Kidney (tissue), 14 donors: ENCODE data around the gene TCEAL1. TPM values are rescaled to one million over a fixed set of nuclear protein-coding genes. Genes with fewer than 3 reads are reported as not detected.

ENCODE experiments used
- DNase-seq, 5 donors: peaks; one replicate each; pipeline ENCODE4 v3.0.0-alpha.2; 2013 to 2020
- FAIRE-seq: peaks from 2 replicates; lab custom pipeline; 2012; peaks lifted over from hg19 to GRCh38; lab: Jason Lieb, UNC
- H3K27ac ChIP-seq, 2 donors: one replicate each; pipeline ENCODE4 v1.7.0; 2013; ENCODE audit warnings: low read depth in 2 of 2, low read length in 2 of 2, inconsistent platforms in 1 of 2
- H3K27me3 ChIP-seq: one replicate; pipeline ENCODE4 v1.7.1; 2013; ENCODE audit warnings: low read length, inconsistent platforms; ENCODE audit not compliant: control insufficient read depth, insufficient read depth
- H3K36me3 ChIP-seq, 3 donors: one replicate each; pipeline versions ENCODE4 v1.7.0 to v1.7.1; 2013; ENCODE audit warnings: low read length in 3 of 3, control low read depth in 1 of 3, inconsistent platforms in 1 of 3; ENCODE audit not compliant: insufficient read depth in 3 of 3, control insufficient read depth in 2 of 3
- H3K4me1 ChIP-seq, 3 donors: one replicate each; pipeline versions ENCODE4 v1.7.0 to v1.7.1; 2013; ENCODE audit warnings: low read length in 3 of 3, inconsistent platforms in 1 of 3, low read depth in 1 of 3; ENCODE audit not compliant: control insufficient read depth in 2 of 3, insufficient read depth in 2 of 3
- H3K4me3 ChIP-seq, 3 donors: one replicate each; pipeline versions ENCODE4 v1.7.0 to v1.8.1; 2013; ENCODE audit warnings: low read length in 3 of 3, control low read depth in 1 of 3, inconsistent platforms in 1 of 3
- H3K9ac ChIP-seq, 3 donors: one replicate each; pipeline versions ENCODE4 v1.7.0 to v1.7.1; 2013; ENCODE audit warnings: low read length in 3 of 3, control low read depth in 1 of 3, inconsistent platforms in 1 of 3
- H3K9me3 ChIP-seq, 3 donors: one replicate each; pipeline versions ENCODE4 v1.7.0 to v1.7.1; 2013; ENCODE audit warnings: low read length in 3 of 3, control low read depth in 1 of 3, inconsistent platforms in 1 of 3; ENCODE audit not compliant: control insufficient read depth in 2 of 3, insufficient read depth in 1 of 3
- CTCF ChIP-seq: IDR thresholded peaks from 3 replicates; pipeline ENCODE4 v1.5.1; 2012; ENCODE audit warnings: mild to moderate bottlenecking, moderate library complexity, borderline replicate concordance; ENCODE audit not compliant: insufficient read depth; ENCODE audit errors: extremely low read depth
- intact Hi-C: fragments of 100-400 bp; cut with DNase I; formaldehyde crosslinking; loops from one replicate; pipeline ENCODE4 v1.11.1; 2022
- polyA plus RNA-seq: library from polyadenylated mRNA; stranded (reverse); fragments of 350-450 nt; fragmentation: Illumina TruSeq; extraction: RNeasy Lipid Tissue Mini Kit (QIAGEN cat#74804); gene quantifications from one replicate; pipeline ENCODE4 v1.2.3, GENCODE V29; 2014; ENCODE audit warnings: low read depth, low replicate concordance; ENCODE audit not compliant: insufficient read depth
- total RNA-seq: library from RNA; stranded (reverse); fragmentation: NEBNext Ultra II Directional; extraction: Animal tissue kit (Norgen Biotek cat#: 25700); gene quantifications from one replicate; pipeline ENCODE4 v1.2.1, GENCODE V29; 2021
- donor health status: control.
- donor health status: control.
- donor health status: control.
- donor health status: control.
- donor health status: control.
- donor health status: DM: yes; HTN: yes; CAD: no.
- donor health status: Normal renal cell carcinoma (clear cell type).

TCEAL1 gene
- total and polyA plus RNA-seq, 2 donors from 2014 or later = 30.3 to 32.5 TPM

DNA sequence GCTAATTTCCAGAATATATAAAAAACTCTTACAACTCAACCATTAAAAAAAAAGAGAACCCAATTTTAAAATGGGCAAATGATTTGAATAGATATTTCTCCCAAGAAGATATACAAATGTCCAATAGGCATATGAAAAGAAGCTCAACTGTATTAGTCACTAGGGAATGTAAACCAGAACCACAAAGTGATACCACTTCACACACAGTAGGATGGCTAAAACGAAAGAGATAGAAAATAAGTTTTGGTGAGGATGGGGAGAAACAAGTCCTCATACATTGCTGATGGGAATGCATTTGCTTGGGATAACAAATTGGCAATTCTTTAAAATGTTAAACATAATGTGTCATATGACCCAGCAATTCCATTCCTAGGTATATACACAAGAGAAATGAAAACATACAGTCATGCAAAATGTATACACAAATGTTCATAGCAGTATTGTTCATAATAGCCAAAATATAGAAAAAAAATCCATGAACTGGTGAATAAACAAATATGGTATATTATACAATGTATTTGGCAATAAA is 15.3 kb upstream of the TCEAL1 start:
- FAIRE-seq = no peak

GRCh38 chrX:103614999-103615398 is 13.8 kb upstream of the TCEAL1 start:
- FAIRE-seq (no peak), DNase-seq (no peak)
- peaks cover 0 to 3% (median 0%) of the 10 kb centered on the region in 3 donors for H3K36me3 ChIP-seq
- H3K4me3 ChIP-seq = no peak overlapping the region
- no peaks in the 10 kb centered on the region for H3K9me3 ChIP-seq
- H3K27ac ChIP-seq = no peak overlapping the region
- H3K27me3 ChIP-seq = no peaks in the 10 kb centered on the region
- intact Hi-C loops = no loop called here
- H3K4me1 ChIP-seq = no peaks in the 10 kb centered on the region
- H3K9ac ChIP-seq = no peak overlapping the region
- no peak for TF ChIP-seq CTCF

More for the DNA sequence above, 15.3 kb upstream of the TCEAL1 start:
- H3K4me3 ChIP-seq = no peak overlapping the region
- no peaks in the 10 kb centered on the region for H3K36me3 ChIP-seq
- H3K27me3 ChIP-seq = no peaks in the 10 kb centered on the region
- intact Hi-C loops = no loop called here
- no peak overlapping the region for H3K9ac ChIP-seq
- no peaks in the 10 kb centered on the region for H3K4me1 ChIP-seq
- no peaks in the 10 kb centered on the region for H3K9me3 ChIP-seq
- H3K27ac ChIP-seq = no peak overlapping the region
- TF ChIP-seq CTCF = no peak
- DNase-seq = no peak

DNA sequence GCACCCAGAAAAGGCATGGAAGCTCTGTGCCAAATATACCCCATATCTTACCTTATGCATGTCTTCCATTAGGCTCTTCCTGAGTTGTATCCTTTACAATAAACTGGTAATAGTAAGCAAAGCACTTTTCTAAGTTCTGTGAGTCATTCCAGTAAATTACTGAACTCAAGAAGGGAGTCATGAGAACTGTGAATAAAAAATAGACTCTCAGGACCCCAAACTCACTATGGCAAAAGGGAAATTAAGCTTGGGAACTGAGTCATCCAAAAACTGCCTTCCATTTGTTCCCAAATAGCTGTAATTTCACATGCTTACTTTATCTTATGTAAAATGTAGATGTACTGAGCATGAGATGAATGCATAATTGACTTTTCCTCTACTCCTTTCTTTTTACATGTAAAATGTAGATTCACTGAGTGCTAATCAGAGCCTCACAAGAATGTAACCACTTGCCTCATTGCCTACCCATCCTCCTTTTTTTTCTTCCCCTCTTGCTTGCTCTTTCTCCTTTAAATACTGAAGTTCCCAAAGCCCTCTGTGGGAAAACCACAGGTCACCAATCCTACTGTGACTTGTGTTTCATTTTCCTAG is 12.9 kb upstream of the TCEAL1 start:
- Histone ChIP-seq H3K4me1 (no peaks in the 10 kb centered on the region), H3K27me3 (no peaks in the 10 kb centered on the region), H3K27ac (no peak overlapping the region), H3K9me3 (no peaks in the 10 kb centered on the region), H3K4me3 (no peak overlapping the region), H3K9ac (no peak overlapping the region), H3K36me3 (peaks cover 0 to 4% (median 0%) of the 10 kb centered on the region in 3 donors)
- no peak for TF ChIP-seq CTCF
- DNase-seq (no peak), FAIRE-seq (no peak)
- intact Hi-C loops = no loop called here
